Measurements from ENCODE around the gene CXXC1.
"Not testable (repeated sequence)": the region's sequence is repeated elsewhere in the genome, so short reads cannot be mapped to it uniquely, and the experiment has no call there.

The CXXC1 gene

DNA sequence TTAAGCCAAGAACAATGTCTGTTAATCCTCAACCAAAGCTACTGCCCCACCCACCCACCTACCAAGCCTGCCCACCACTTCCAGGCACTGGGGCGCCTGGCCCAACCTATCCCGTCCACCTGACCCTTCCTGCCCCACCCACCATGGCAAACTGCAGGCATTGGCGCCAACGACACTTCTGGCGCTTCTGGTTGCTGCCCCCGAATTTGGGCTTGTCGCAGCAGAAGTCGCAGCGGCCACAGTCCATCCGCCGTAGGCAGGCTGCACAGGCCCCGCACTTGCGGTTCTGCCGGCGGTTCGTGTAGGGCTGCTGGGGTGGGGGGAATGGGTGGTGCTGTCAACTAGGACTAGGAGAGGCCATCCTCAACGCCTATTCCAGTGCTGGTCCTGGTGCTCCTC is 13.4 kb downstream of the CXXC1 start:
- DNase-seq: no peak

DNA sequence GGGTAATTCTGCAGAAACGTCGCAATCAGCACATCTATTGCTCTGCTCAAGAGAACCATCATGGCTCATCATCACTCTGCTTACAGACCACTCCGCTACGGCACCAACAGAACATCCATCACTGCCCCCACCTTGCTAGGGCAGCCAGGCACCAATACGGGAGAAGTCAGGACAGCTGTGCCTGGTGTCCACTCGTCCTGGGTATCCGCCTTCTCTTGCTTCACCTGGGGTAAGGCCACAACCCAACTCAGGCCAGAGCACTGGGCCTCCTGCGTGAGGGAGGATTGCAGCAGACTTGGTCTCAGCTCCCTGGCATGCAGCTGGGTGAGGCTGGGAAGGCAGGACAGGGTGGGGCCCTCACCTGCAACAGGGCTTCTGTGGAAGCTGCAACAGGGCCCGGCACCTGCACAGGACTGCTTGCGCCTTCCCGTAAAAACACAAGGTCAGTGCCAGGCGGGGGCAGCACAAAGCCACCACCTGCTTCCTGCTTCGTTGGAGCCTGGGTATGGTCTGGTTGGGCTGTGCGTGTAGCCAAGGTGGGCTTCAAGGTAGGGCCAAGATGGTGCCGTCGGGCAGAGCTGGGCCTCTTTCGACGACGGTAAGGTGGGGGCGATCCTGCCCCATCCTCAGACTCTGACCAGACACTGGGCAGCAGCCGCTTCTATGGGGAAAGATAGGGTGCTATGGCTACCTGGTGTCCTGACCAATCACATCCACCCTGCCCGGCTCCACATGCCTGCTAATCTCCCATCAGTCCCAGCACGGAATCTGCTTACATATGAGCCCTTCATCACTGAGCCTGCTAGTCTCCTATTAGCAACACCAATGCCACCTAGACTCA is 14.1 kb downstream of the CXXC1 start:
- DNase-seq: no peak

DNA sequence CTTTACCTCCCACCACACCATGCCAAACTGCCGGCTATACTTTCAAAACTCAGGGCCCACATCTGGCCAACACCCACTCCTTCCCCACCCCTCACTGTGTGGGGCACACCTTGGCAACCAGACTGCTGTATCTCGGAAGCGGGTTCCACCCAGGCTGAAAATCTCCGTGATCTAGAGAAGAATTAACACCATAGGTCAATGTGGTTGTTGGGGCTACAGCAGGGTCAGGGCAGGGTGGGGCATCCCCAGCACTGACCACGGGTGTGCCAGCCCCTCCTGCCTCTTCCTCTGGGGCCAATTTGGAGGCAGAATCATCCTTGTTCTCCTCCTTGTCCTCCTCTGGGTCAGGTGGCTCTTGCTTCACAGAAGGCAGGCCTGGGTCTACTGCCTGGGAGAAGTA is 14.9 kb downstream of the CXXC1 start:
- no peak for DNase-seq

DNA sequence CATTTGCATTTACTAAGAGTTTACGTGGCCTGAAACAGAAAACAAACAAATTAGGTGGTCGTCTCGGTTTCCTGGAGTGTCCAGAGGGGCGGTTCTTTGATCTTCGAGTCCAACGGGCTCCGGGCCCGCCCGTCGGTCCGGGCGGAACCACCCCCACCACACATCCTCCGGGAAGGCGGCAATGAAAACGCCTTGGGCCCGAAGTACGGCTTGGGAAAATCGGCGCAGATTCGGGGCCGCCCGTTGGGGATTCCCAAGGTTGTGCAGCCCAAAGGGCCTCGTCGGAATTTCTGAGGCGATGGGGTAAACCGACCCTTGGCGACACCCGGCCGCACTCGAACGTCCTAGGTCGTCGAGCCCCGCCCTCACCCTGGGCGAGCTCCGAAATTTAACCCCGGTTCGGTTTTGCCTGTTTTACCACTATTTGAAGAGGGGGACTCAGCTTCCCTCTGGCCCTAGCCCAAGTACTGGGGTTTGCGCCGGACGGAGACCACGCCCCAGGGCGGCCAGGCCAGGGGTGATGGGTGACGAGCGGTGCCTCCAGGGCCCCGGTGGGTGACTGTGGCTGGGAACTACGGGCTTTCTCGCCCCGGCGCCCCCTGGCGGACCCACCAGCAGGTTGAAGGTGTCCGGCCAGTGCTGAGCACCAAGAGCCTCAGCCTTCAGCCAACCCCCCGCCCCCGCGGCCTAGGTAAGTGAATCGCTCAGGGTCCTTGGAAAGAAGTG is 19.3 kb downstream of the CXXC1 start:
- DNase-seq: no peak

GRCh38 chr18:50266248-50266704 is 21.2 kb downstream of the CXXC1 start, which contains the start of gene CFAP53:
Gene CFAP53, minus strand, starts transcription at chr18:50266495. Its CDS starts 91 bp downstream, at chr18:50266404.
- DNase-seq: peak; percentile 68

DNA sequence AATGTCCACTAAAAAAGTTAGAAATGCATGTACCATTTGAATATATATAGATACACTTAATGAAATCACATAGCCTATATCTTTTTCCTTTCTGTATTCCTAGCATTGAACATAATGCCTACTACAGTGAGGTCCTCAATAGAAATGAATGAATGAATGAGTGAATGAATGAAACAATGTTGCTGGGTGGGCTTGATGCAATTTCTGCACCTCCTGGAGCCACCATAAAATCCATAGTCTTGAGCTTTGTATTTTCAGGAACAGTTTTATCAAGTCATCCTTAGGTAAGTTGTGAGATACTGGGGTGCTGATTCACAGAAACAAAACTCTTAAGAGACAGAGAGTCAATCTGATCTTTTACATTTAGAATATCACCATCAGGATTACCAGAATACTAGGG is 24.5 kb downstream of the CXXC1 start:
- DNase-seq: no peak

GRCh38 chr18:50250935-50251334 is 36.6 kb downstream of the CXXC1 start:
- DNase-seq: no peak

DNA sequence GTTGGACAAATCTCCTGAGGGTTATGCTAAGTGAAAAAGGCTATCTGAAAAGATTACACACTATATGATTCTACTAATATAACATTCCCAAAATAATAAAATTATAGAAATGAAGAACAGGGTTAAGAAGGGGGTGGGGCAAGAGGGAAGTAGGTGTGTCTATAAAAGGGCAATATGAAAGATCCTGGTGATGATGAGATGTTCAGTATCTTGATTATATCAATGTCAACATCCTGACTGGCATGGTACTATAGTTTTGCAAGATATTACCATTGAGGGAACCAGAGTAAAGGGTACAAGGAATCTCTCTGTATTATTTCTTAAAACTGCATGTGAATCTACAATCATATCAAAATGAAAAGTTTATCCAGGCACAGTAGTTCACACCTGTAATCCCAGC is 37.9 kb downstream of the CXXC1 start:
- DNase-seq: no peak

- DNase-seq: no peak
These were observed 39.9 kb downstream of the CXXC1 start for GRCh38 chr18:50247561-50247960.

GRCh38 chr18:50241768-50242167 is 45.7 kb downstream of the CXXC1 start:
- not testable (repeated sequence) for DNase-seq

- no peak for DNase-seq
These were observed 47.4 kb downstream of the CXXC1 start for GRCh38 chr18:50240080-50240563.

DNA sequence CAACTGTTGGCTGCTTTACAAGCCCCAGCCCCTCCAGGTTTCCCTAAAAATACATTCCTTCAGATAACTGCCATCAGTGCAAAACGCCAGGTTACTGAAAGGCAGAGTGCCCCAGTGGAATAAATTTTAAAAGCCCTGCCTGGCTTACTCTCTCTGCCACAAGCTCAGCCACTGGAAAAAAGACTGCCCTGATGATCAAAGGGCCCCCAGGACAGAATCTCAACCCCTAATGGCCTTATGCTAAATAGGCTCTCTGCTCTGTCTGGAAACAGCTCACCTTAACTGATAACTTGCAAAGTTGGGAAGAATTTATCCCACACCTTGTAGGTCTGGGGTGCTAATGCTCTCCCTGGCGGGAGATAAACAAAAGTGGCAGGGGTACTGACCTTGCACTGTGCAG is 55.1 kb downstream of the CXXC1 start:
- no peak for DNase-seq

Data from DMS79 treated with DMSO at 0.1 percent for 48 hours (cell line).